RWPE2 (cell line): ENCODE data around the gene TEDC1.

Experiments used
- ATAC-seq: fragments of 200-7000 bp; cut with Tn5 transposase; 3 replicates; pipeline ENCODE4 v1.9.1; 2021; ENCODE audit warnings: low read depth
- DNase-seq: peaks from one replicate; pipeline ENCODE4 v3.0.0-alpha.2; 2020; ENCODE audit warnings: low spot score
- H3K27ac ChIP-seq: fragments of 450-650 bp; 2 replicates; pipeline ENCODE4 v1.5.1; 2017; ENCODE audit warnings: mild to moderate bottlenecking; ENCODE audit not compliant: poor library complexity, severe bottlenecking
- H3K27me3 ChIP-seq: fragments of 250-450 bp; sonication (Bioruptor Pico); 2 replicates; pipeline ENCODE4 v1.5.1; 2021; ENCODE audit warnings: mild to moderate bottlenecking, moderate library complexity; ENCODE audit not compliant: insufficient read depth, poor library complexity, severe bottlenecking
- H3K36me3 ChIP-seq: fragments of 250-450 bp; sonication (Bioruptor Pico); 2 replicates; pipeline ENCODE4 v1.5.1; 2020; ENCODE audit warnings: low read depth, mild to moderate bottlenecking, moderate library complexity
- H3K4me1 ChIP-seq: fragments of 250-450 bp; sonication (Bioruptor Pico); 2 replicates; pipeline ENCODE4 v1.5.1; 2021; ENCODE audit warnings: mild to moderate bottlenecking, moderate library complexity; ENCODE audit not compliant: insufficient read depth, poor library complexity, severe bottlenecking
- H3K4me3 ChIP-seq: fragments of 250-450 bp; sonication (Bioruptor Pico); 2 replicates; pipeline ENCODE4 v1.5.1; 2021; ENCODE audit warnings: mild to moderate bottlenecking, moderate library complexity; ENCODE audit not compliant: severe bottlenecking
- H3K9me3 ChIP-seq: fragments of 250-450 bp; sonication (Bioruptor Pico); 2 replicates; pipeline ENCODE4 v1.5.1; 2021; ENCODE audit warnings: mild to moderate bottlenecking, moderate library complexity; ENCODE audit not compliant: severe bottlenecking
- TF ChIP-seq, protein P1 (sequence below): fragments of 450-650 bp; IDR thresholded peaks from one replicate; pipeline ENCODE4 v1.5.1; 2017; ENCODE audit warnings: mild to moderate bottlenecking, moderate library complexity; ENCODE audit not compliant: poor library complexity, severe bottlenecking

Gene TEDC1

DNA sequence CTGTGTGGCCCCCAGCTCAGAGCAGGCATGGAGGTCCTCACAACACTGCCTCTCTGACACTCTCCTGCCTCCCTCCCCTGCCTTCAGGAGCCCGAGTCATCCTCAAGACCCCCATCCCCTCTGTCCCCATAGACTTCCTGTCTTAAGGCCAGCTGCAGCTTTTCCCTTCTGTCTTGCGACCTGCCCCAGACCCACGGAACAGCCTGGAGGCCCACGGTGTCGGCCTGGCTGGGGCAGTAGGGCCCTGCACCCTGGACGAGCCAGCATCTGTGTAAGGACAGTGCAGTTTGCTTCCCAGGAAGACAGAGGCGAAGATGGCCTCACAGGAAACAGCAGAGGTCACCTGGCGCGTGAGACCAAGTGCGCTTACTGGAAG, 9.7 kb downstream of the TEDC1 start:
- Histone ChIP-seq H3K9me3 (no peaks in the 10 kb centered on the region), H3K27me3 (no peaks in the 10 kb centered on the region), H3K4me3 (no peak overlapping the region), H3K4me1 (no peaks in the 10 kb centered on the region), H3K27ac (no peak overlapping the region), H3K36me3 (no peaks in the 10 kb centered on the region)
- TF ChIP-seq, protein P1, sequence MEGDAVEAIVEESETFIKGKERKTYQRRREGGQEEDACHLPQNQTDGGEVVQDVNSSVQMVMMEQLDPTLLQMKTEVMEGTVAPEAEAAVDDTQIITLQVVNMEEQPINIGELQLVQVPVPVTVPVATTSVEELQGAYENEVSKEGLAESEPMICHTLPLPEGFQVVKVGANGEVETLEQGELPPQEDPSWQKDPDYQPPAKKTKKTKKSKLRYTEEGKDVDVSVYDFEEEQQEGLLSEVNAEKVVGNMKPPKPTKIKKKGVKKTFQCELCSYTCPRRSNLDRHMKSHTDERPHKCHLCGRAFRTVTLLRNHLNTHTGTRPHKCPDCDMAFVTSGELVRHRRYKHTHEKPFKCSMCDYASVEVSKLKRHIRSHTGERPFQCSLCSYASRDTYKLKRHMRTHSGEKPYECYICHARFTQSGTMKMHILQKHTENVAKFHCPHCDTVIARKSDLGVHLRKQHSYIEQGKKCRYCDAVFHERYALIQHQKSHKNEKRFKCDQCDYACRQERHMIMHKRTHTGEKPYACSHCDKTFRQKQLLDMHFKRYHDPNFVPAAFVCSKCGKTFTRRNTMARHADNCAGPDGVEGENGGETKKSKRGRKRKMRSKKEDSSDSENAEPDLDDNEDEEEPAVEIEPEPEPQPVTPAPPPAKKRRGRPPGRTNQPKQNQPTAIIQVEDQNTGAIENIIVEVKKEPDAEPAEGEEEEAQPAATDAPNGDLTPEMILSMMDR, result no peak
- no peak for ATAC-seq
- DNase-seq, result peak; percentile 46

DNA sequence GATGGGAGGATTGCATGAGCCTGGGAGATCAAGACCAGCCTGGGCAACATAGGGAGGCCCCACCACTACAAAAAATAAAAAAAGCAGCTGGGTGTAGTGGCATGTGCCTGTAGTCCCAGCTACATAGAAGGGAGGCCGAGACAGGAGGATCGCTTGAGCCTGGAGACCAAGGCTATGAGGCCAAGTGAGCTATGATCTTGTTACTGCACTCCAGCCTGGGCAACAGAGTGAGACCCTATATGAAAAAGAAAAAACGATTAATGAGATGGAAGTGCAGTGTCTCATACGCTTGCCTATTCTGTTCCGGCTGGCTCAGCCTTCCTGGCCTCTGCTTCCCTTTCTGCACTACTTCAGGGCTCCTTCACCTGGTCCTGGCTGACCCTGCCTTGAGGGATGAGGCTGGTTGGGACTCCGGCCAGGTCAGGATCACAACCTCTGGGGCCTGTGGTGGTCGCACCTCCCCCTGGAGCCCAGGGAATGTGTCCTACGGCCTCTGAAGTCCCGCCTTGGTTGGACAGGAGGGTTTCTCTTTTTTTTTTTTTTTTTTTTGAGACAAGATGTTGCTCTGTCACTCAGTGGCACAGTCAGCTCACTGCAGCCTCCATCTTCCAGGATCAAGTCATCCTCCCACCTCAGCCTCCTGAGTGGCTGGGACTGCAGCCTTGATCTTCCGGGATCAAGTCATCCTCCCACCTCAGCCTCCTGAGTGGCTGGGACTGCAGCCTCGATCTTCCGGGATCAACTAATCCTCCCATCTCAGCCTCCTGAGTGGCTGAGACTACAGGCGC, 10.7 kb downstream of the TEDC1 start:
- no peaks in the 10 kb centered on the region for H3K9me3 ChIP-seq
- no peak overlapping the region for H3K4me3 ChIP-seq
- no peaks in the 10 kb centered on the region for H3K27me3 ChIP-seq
- no peaks in the 10 kb centered on the region for H3K36me3 ChIP-seq
- ATAC-seq (no peak), DNase-seq (peak; percentile 65)
- TF ChIP-seq, protein P1, result no peak
- no peaks in the 10 kb centered on the region for H3K4me1 ChIP-seq
- no peak overlapping the region for H3K27ac ChIP-seq

DNA sequence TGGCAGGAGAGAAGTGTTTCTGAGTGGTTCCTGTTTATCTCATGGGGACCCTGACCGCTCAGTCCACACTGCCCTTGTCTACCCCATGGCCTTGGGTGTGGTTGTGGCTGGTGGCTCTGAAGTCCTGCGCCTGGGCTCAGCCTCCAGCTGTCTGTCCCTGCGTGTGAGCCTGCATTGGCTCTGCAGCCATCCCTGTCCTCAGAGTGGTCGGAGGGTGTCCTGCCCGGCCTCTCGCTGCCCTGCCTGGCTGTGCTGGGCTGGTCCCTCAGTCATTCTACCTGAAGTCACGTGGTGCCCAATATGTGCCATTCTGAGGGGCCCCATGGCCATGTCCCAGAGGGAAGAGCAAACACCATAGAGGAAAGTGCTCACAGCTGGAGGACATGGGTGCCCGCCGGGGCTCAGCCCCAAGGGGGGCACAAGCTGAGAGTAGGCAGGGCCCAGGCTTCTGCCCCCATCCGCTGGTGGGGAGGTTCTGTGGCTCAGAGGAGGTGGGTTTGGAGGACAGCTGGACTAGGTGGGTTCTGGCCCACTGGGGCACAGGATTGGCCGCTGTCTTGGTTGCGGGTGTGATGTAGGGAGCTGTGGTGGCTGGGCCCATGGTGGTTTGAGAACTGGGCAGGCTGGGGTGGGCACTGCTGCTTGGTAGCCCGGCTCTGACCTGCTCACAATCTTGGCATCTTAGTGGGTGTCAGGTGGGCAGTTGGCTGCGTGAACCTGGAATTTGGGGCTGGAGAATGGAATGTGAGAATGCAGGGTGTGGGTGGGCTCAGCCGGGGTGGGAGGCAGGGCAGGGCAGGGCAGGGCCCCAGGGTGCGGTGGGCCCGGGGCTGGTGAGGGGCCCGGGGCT, 11.6 kb downstream of the TEDC1 start:
- DNase-seq, result peak; percentile 63
- H3K27me3 ChIP-seq, result no peaks in the 10 kb centered on the region
- H3K4me1 ChIP-seq, result no peaks in the 10 kb centered on the region
- H3K36me3 ChIP-seq, result no peaks in the 10 kb centered on the region
- no peak overlapping the region for H3K4me3 ChIP-seq
- H3K27ac ChIP-seq, result no peak overlapping the region
- ATAC-seq, result peak; percentile 4; the same call in 2 of the 3 replicates
- TF ChIP-seq, protein P1, result no peak
- no peaks in the 10 kb centered on the region for H3K9me3 ChIP-seq

DNA sequence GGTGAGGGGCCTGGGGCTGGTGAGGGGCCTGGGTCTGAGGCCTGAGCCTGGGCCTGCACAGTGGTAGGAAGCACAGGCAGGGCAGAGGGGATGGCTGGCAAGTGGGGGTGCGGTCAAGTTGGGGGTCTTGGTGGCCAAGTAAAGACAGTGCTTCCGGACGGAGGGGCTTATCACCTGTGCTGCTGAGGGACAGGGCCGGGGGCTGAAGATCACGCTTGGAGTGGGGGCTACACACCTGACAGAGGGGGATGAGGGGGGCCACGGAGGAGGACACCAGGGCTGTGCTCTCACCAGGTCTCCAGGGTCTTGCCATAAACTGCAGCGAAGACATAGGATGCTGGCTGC, 12.2 kb downstream of the TEDC1 start:
- no peak overlapping the region for H3K4me3 ChIP-seq
- H3K27me3 ChIP-seq, result no peaks in the 10 kb centered on the region
- no peak overlapping the region for H3K27ac ChIP-seq
- ATAC-seq, result peak; percentile 1; the same call in 1 of the 3 replicates
- TF ChIP-seq, protein P1, result no peak
- no peaks in the 10 kb centered on the region for H3K9me3 ChIP-seq
- no peaks in the 10 kb centered on the region for H3K36me3 ChIP-seq
- DNase-seq, result no peak
- no peaks in the 10 kb centered on the region for H3K4me1 ChIP-seq
